GM18868 (cell line): ENCODE measurements around the gene PAQR5.
"Not testable (repeated sequence)": the region's sequence is repeated elsewhere in the genome, so short reads cannot be mapped to it uniquely, and the experiment has no call there.

Experiments used
- ATAC-seq: cut with Tn5 transposase; IDR thresholded peaks from one replicate; pipeline ENCODE4 v1.9.1; 2021; ENCODE audit warnings: mild to moderate bottlenecking, moderate library complexity; ENCODE audit not compliant: unreplicated experiment

Gene PAQR5

GRCh38 chr15:69314736-69315135 lies 16.0 kb downstream of the PAQR5 start:
- no peak for ATAC-seq

- ATAC-seq: no peak
Measured at GRCh38 chr15:69315402-69316110, 16.8 kb downstream of the PAQR5 start.

- ATAC-seq: no peak
Measured at GRCh38 chr15:69316291-69316690, 17.6 kb downstream of the PAQR5 start.

GRCh38 chr15:69317392-69317841 lies 18.7 kb downstream of the PAQR5 start:
- no peak for ATAC-seq

- ATAC-seq: no peak
Measured at GRCh38 chr15:69318033-69318432, 19.3 kb downstream of the PAQR5 start.

GRCh38 chr15:69319384-69320375 lies 21.0 kb downstream of the PAQR5 start:
- ATAC-seq: no peak

GRCh38 chr15:69320977-69321554 lies 22.4 kb downstream of the PAQR5 start:
- ATAC-seq: no peak

- no peak for ATAC-seq
Measured at GRCh38 chr15:69323893-69324430, 25.2 kb downstream of the PAQR5 start.

- no peak for ATAC-seq
Measured at GRCh38 chr15:69324565-69324964, 25.9 kb downstream of the PAQR5 start.

GRCh38 chr15:69325456-69325971 lies 26.8 kb downstream of the PAQR5 start:
- ATAC-seq: no peak

- ATAC-seq: no peak
Measured at GRCh38 chr15:69328080-69328479, 29.4 kb downstream of the PAQR5 start.

- ATAC-seq: no peak
Measured at GRCh38 chr15:69328739-69329138, 30.0 kb downstream of the PAQR5 start.

- ATAC-seq: no peak
Measured at GRCh38 chr15:69337138-69337537, 38.4 kb downstream of the PAQR5 start.

- no peak for ATAC-seq
Measured at GRCh38 chr15:69338535-69339213, 40.0 kb downstream of the PAQR5 start.

- not testable (repeated sequence) for ATAC-seq
Measured at GRCh38 chr15:69339214-69339543, 40.5 kb downstream of the PAQR5 start.

- no peak for ATAC-seq
Measured at GRCh38 chr15:69340243-69340900, 41.7 kb downstream of the PAQR5 start.

GRCh38 chr15:69341356-69341755 lies 42.6 kb downstream of the PAQR5 start:
- ATAC-seq: no peak

GRCh38 chr15:69342460-69343076 lies 43.9 kb downstream of the PAQR5 start:
- no peak for ATAC-seq

- ATAC-seq: no peak
Measured at GRCh38 chr15:69343133-69343532, 44.4 kb downstream of the PAQR5 start.

GRCh38 chr15:69344238-69344637 lies 45.5 kb downstream of the PAQR5 start:
- no peak for ATAC-seq
